Astrocyte (in vitro differentiated cells and primary cell): ENCODE results near the gene SSH2. TPM values are rescaled to one million over a fixed set of nuclear protein-coding genes. Genes with fewer than 3 reads are reported as not detected.
A peak's percentile ranks its signal among the peaks of the same experiment; 100 is the strongest.

Source experiments
- DNase-seq: peaks from one replicate; pipeline ENCODE4 v3.0.0-alpha.2; 2010; ENCODE audit warnings: low read depth
- FAIRE-seq: peaks from 2 replicates; lab custom pipeline; 2011; peaks lifted over from hg19 to GRCh38; lab: Jason Lieb, UNC
- H2AFZ ChIP-seq: 2 replicates; pipeline ENCODE4 v1.6.0; 2012; ENCODE audit warnings: low read depth, low read length, inconsistent platforms
- H3K27ac ChIP-seq: 2 replicates; pipeline ENCODE4 v1.5.1; 2011; ENCODE audit warnings: low read depth, low read length, inconsistent platforms
- H3K27me3 ChIP-seq: 2 replicates; pipeline ENCODE4 v1.6.0; 2011; ENCODE audit warnings: low read length, inconsistent platforms; ENCODE audit not compliant: insufficient read depth
- H3K36me3 ChIP-seq: 2 replicates; pipeline ENCODE4 v1.5.1; 2011; ENCODE audit warnings: low read length, inconsistent platforms; ENCODE audit not compliant: insufficient read depth
- H3K4me1 ChIP-seq: 2 replicates; pipeline ENCODE4 v1.5.1; 2011; ENCODE audit warnings: low read length, inconsistent platforms; ENCODE audit not compliant: insufficient read depth
- H3K4me2 ChIP-seq: 2 replicates; pipeline ENCODE4 v1.6.0; 2012; ENCODE audit warnings: low read length, inconsistent platforms
- H3K4me3 ChIP-seq: 2 replicates; pipeline ENCODE4 v1.5.1; 2011; ENCODE audit warnings: low read depth, mild to moderate bottlenecking, low read length, inconsistent platforms; ENCODE audit not compliant: insufficient read depth
- H3K79me2 ChIP-seq: 2 replicates; pipeline ENCODE4 v1.6.0; 2012; ENCODE audit warnings: mild to moderate bottlenecking, low read length, inconsistent platforms; ENCODE audit not compliant: insufficient read depth
- H3K9ac ChIP-seq: 2 replicates; pipeline ENCODE4 v1.6.0; 2012; ENCODE audit warnings: mild to moderate bottlenecking, low read length, inconsistent platforms
- H3K9me3 ChIP-seq: 2 replicates; pipeline ENCODE4 v1.5.1; 2012; ENCODE audit warnings: low read depth, mild to moderate bottlenecking, low read length, inconsistent platforms; ENCODE audit not compliant: insufficient read depth
- H4K20me1 ChIP-seq: 2 replicates; pipeline ENCODE4 v1.6.0; 2012; ENCODE audit warnings: low read length, inconsistent platforms; ENCODE audit not compliant: insufficient read depth
- H3K27ac Mint-ChIP-seq: one replicate; pipeline ENCODE4 v1.8.0; 2021; ENCODE audit warnings: mild to moderate bottlenecking, mixed read lengths; ENCODE audit not compliant: unreplicated experiment
- H3K27me3 Mint-ChIP-seq: one replicate; pipeline ENCODE4 v1.8.0; 2021; ENCODE audit warnings: low read depth, mixed read lengths; ENCODE audit not compliant: unreplicated experiment
- H3K36me3 Mint-ChIP-seq: one replicate; pipeline ENCODE4 v1.8.0; 2021; ENCODE audit warnings: low read depth, mixed read lengths; ENCODE audit not compliant: unreplicated experiment
- H3K4me1 Mint-ChIP-seq: one replicate; pipeline ENCODE4 v1.8.0; 2021; ENCODE audit warnings: low read depth, mixed read lengths; ENCODE audit not compliant: unreplicated experiment
- H3K4me3 Mint-ChIP-seq: one replicate; pipeline ENCODE4 v1.8.0; 2021; ENCODE audit warnings: mild to moderate bottlenecking, moderate library complexity, mixed read lengths; ENCODE audit not compliant: unreplicated experiment
- H3K9me3 Mint-ChIP-seq: one replicate; pipeline ENCODE4 v1.8.0; 2021; ENCODE audit warnings: mild to moderate bottlenecking, mixed read lengths; ENCODE audit not compliant: unreplicated experiment
- CTCF ChIP-seq: IDR thresholded peaks from 2 replicates; pipeline ENCODE4 v1.5.1; 2011; ENCODE audit warnings: low read depth, mild to moderate bottlenecking, inconsistent platforms, low read length, moderate library complexity; ENCODE audit not compliant: insufficient read depth
- EZH2 ChIP-seq: IDR thresholded peaks from 2 replicates; pipeline ENCODE4 v1.6.1; 2012; ENCODE audit warnings: mild to moderate bottlenecking, low read length, inconsistent platforms; ENCODE audit not compliant: insufficient read depth
- total RNA-seq: library from RNA; stranded (reverse); gene quantifications from 2 replicates; pipeline ENCODE4 v1.2.1, GENCODE V29; 2021

The SSH2 gene
- total RNA-seq, 1 donor from 2014 or later = 31.1 TPM

- H3K4me1 Mint-ChIP-seq = peaks cover 8% of the 10 kb centered on the region
- FAIRE-seq = no peak
Observed at GRCh38 chr17:29594519-29595090, 335.4 kb downstream of the SSH2 start.

DNA sequence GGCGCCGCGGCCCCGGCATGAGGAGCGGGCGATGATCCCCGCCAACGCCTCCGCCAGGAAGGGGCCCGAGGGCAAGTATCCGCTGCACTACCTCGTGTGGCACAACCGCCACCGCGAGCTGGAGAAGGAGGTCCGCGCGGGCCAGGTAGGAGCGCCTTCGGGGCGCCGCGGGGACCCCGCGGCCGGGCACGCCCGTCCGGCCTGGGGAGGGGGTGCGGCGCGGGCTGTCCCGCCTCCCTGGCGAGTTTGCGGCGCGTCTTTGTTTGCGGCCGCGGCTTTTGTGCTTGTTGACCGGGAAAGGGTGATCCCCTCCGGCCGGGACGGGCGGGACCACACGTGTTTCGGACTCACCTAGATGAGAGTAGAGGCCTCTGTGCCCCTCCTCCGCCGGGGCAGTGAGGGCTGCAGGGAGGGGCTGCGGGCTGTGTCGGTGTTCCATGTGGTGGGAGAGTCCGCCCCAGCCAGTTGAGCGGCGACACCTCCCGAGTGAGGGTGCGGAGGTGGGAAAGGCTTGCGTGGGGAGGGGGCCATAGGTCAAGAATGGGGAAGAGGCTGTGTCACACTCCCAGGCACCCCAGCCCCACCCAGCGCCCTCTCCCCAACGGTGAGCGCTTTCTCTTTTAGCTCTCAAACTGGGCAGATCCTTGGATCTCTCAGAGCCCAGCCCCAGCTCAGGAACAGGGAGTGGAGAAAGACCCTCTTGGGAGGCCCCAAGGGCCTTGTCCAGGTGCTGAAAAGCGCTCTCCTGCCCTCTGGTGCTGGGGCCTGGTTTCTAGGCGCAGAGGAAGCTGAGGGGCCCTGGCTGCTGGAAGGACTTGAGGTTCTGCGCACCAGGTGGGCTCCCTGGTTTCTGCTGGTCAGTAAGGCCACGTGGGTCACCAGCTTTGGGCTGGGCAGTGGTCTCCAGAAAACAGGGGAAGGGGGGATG lies 336.2 kb downstream of the SSH2 start:
- FAIRE-seq (no peak), DNase-seq (no peak)
- Histone ChIP-seq H3K9me3 (no peaks in the 10 kb centered on the region), H3K27me3 (peaks cover 12% of the 10 kb centered on the region), H4K20me1 (peaks cover 41% of the 10 kb centered on the region), H2AFZ (peak overlapping the region; percentile 85), H3K27ac (no peak overlapping the region), H3K4me2 (peak overlapping the region; percentile 86), H3K4me1 (peaks cover 45% of the 10 kb centered on the region), H3K36me3 (no peaks in the 10 kb centered on the region), H3K79me2 (peaks cover 7% of the 10 kb centered on the region), H3K4me3 (peak overlapping the region; percentile 57), H3K9ac (peak overlapping the region; percentile 31)
- Mint-ChIP-seq H3K27me3 (no peaks in the 10 kb centered on the region), H3K27ac (no peak overlapping the region), H3K36me3 (no peaks in the 10 kb centered on the region), H3K4me3 (peak overlapping the region; percentile 84), H3K4me1 (peaks cover 8% of the 10 kb centered on the region), H3K9me3 (no peaks in the 10 kb centered on the region)
- TF ChIP-seq EZH2 = peak; percentile 35
- TF ChIP-seq CTCF = no peak

More at GRCh38 chr17:29594519-29595090, 335.4 kb downstream of the SSH2 start:
- Histone ChIP-seq H3K4me2 (peak overlapping the region; percentile 86), H3K9me3 (no peaks in the 10 kb centered on the region), H2AFZ (no peak overlapping the region), H3K4me1 (peaks cover 44% of the 10 kb centered on the region), H3K36me3 (no peaks in the 10 kb centered on the region), H3K27ac (no peak overlapping the region), H3K79me2 (peaks cover 6% of the 10 kb centered on the region), H3K4me3 (no peak overlapping the region), H3K9ac (no peak overlapping the region), H3K27me3 (peaks cover 12% of the 10 kb centered on the region), H4K20me1 (peaks cover 46% of the 10 kb centered on the region)
- H3K9me3 Mint-ChIP-seq = no peaks in the 10 kb centered on the region
- TF ChIP-seq EZH2 = no peak
- TF ChIP-seq CTCF = no peak
- H3K4me3 Mint-ChIP-seq = peak overlapping the region; percentile 84
- no peaks in the 10 kb centered on the region for H3K27me3 Mint-ChIP-seq
- H3K27ac Mint-ChIP-seq = no peak overlapping the region
- no peak for DNase-seq
- no peaks in the 10 kb centered on the region for H3K36me3 Mint-ChIP-seq
